LNCAP (cell line): ENCODE results near the gene NECTIN1.

Experiments used
- TF ChIP-seq, protein P1 (sequence below): fragments of 450-650 bp; IDR thresholded peaks from 2 replicates; pipeline ENCODE4 v1.5.1; 2017; ENCODE audit warnings: mild to moderate bottlenecking

The NECTIN1 gene

DNA sequence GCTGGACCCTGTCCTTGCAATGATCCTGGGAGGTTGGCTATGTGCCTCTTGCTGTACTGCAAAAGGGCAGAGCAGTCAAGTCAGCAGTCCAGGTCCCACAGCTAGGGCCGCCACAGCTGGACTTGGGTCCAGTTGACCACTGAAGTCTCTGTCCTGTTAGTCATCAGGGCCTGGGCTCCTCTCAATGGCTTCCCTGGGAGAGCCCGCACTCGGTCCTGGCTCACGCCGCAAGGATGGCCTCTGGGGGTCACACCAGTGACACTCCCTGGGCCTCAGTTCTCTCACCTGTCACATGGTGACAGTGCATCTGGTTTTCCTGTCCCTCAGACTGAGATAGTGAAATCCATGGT, 85.1 kb downstream of the NECTIN1 start:
- TF ChIP-seq, protein P1, sequence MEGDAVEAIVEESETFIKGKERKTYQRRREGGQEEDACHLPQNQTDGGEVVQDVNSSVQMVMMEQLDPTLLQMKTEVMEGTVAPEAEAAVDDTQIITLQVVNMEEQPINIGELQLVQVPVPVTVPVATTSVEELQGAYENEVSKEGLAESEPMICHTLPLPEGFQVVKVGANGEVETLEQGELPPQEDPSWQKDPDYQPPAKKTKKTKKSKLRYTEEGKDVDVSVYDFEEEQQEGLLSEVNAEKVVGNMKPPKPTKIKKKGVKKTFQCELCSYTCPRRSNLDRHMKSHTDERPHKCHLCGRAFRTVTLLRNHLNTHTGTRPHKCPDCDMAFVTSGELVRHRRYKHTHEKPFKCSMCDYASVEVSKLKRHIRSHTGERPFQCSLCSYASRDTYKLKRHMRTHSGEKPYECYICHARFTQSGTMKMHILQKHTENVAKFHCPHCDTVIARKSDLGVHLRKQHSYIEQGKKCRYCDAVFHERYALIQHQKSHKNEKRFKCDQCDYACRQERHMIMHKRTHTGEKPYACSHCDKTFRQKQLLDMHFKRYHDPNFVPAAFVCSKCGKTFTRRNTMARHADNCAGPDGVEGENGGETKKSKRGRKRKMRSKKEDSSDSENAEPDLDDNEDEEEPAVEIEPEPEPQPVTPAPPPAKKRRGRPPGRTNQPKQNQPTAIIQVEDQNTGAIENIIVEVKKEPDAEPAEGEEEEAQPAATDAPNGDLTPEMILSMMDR, result no peak

DNA sequence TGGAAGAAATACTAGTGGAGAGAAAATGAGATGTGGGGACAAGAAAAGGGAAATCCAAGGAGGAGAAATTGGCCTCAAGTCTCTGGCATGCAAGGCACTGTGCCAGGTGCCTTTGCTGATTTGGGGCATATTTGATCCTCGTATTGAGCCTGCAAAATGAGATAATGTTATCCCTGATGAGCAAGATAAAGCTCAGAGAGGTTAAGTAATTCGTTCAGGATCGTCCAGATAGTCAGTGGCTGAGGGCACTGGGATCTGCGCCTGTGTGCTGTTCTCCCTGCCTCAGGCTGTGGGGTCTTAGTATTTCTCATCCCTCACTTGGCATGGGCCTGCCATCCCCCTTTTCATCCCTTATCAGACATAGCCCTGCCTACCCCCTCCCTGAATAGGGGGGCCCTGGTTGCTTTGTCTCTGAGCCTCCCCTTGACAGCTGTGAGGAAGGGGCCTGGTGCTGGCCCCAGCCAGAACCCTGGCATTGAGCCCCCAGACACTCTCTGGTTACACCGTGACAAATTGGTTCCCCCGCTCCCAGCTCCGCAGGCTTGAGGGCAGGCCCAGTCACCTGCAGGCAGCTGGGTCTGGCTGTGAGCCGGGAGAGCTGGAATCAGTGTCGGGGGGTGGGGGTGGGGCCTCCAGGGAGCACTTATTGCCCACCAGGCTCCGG, 85.7 kb downstream of the NECTIN1 start:
- TF ChIP-seq, protein P1, result no peak

DNA sequence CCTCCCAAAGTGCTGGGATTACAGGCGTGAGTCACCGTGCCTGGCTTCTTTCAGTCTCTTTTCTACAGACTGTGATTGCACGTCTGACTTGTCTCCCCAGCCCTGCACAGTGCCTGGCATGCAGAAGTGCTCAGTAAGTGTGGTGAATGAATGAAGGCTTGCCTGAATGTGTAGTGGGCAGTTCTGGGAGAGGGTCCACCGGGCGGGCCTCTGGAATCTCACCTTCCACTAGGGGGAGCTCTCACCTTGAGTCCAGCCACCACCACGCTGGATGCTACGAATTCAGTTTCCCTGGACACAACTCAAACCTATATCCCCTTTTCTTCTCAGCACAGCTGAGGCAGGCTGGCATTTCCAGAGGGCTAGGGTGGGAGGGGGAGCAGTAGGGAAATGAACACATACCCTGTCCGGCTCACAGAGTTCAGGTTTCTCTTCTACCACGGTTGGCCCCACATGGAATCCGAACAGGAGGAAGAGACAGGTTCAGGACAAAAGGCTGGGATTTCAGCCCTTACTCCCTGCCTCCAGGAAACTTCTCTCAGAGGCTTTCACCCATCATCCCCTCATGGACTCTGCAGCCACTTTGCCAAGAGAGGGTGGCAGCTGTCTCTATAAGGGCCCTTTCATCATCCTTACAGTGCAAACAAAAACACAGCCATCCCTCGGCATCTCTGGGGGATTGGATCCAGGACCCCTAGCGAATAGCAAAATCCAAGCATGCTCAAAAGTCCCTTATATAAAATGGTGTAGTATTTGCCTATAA, 86.8 kb downstream of the NECTIN1 start:
- TF ChIP-seq, protein P1, result peak; percentile 92

DNA sequence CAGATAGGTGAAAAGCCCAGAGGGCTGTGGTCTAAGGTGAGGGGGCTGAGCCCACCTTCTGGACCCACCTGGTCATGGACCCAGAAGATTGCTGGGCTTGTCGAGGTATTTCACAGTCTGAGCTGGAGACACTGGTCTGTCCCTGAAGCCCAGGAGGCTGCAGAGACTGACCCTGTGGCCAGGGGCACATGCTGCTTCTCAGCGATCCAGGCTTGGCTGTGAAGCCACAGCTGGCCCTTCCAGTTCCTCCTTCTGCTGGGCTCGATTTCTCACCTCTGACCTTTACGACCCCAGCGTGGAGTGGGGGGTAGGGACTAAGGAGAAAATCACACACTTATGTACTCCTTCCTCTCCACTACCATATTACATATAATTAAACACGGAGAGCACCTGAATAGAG, 88.5 kb downstream of the NECTIN1 start:
- TF ChIP-seq, protein P1, result no peak

DNA sequence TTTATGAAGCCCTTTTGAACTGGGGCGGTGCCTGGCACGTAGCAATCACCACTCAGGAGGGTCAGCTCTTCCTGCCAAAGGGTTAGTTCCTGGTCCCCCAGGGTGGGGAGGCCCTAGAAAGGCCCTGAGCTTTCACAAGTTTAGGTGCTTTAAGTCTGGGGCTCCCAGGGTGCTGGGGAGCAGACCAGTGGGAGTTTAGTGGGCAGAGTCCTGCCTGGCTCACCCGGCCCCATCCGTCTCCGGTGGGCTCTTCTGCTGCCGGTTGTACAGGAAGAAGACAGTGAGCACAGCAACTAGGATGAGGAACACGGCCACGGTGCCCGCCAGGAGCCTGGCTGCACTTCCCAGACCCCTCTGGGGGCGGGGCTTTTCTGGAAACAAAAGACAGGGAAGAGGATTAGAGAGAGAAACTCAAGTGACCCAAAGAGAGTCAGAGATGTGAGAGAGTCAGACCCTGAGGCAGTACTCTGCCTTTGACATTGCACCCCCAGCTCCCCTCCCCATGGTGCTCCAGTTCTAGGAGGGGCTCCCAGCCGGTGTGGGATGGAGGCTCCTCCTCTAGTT, 89.3 kb downstream of the NECTIN1 start:
- TF ChIP-seq, protein P1, result no peak

DNA sequence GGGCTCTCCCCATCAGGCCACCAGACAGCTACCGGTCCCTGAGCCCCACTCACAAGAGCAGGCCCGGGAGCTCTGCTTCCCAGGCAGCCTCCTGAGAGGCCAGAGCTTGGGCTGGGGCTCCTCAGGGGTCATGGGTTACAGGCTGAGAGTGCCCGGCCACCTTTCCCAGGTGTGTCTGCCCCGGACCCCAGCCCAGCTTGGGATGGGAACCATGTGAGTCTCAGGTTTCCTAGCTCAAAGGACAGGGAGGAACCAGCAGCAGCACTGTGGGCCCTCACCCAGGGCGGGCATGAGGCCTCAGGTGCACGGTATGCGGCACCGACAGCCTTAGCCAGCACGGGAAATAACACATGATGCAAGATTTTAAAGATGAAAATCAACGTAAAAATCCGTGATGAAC, 90.1 kb downstream of the NECTIN1 start:
- TF ChIP-seq, protein P1, result no peak

DNA sequence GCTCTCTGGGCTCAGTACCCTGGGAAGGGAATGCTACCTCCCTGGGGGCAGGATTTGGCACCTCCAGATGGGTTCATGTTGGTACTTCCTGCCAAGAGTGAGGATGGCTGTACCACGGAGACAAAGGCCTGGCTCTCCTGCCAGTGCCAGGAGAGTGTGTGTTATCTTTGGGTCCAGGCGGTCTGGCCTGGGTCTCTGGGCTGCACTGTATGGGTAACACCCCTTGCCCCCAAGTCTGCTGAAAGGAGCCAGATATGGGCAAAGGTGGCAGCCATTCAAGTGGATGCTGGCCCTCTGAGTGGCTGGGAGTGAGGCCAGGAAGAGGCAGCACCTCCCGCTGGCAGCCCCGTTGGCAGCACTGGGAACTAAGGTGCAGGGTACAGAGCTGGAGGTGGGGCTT, 91.5 kb downstream of the NECTIN1 start:
- TF ChIP-seq, protein P1, result no peak
